ENCODE data around the gene PTPRT. TPM values are rescaled to one million over a fixed set of nuclear protein-coding genes. Genes with fewer than 3 reads are reported as not detected.

The PTPRT gene
- total RNA-seq, 1 experiment from 2014 or later: not detected

DNA sequence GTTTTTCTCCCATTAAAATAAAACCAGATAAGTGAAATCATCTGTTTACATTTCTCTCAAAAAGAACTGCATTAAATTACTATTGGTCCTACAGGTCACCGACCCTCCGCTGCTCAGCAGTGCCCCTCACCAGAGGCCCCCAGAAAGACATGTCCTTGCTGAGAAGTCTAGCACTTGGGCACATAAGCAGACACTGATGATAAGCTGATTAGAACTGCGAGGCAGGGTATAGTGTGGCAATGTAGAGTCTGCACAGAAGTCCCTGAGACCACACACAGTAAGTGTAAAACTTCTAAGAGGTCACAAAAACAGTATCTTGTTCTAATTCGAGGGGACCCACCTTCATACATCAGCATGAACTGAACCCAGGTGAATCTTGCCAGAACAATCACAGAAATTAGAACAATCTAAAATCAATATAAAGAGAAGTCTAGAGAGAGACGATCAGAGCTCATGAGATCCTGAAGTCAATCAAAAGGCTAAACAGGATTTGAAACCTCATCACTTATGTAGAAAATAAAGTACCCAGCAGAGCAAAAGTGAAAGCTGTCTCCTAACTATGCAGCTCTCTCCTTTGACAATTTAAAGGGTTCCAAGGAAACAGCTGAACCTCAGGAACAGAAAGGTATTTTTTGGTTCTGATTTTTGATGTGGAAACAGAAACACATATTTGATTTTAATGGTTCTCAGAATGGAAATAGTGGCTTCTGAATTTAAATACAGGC is 182.9 kb downstream of the PTPRT start:
- no peak overlapping the region for H3K9ac ChIP-seq (ENCODE audit: low read length)
- peaks cover 6% of the 10 kb centered on the region; the same call in 1 of the 2 replicates for H3K9me3 ChIP-seq (ENCODE audit: low read length)
- H3K27me3 ChIP-seq (ENCODE audit: low read length): no peaks in the 10 kb centered on the region
- H3F3A ChIP-seq (ENCODE audit: low read length, unreplicated experiment): no peaks in the 10 kb centered on the region
- no peak overlapping the region for H3K4me3 ChIP-seq (ENCODE audit: low read length)
- POLR2A ChIA-PET (ENCODE audit: unreplicated experiment): no interaction called here
- CTCF ChIA-PET: no interaction called here
- intact Hi-C loops (cut with micrococcal nuclease): no loop called here
- TF ChIP-seq CTCF (conservative IDR thresholded peaks at IDR 0.05; ENCODE audit: low read depth, low read length) (no peak), EZH2phosphoT487 (IDR thresholded peaks at IDR 0.05; ENCODE audit: borderline replicate concordance, low read length) (no peak), EZH2 (IDR thresholded peaks at IDR 0.05; ENCODE audit: low read length, unreplicated experiment) (no peak)
- no peaks in the 10 kb centered on the region for H3K79me2 ChIP-seq (ENCODE audit: low read length)
- H3K4me2 ChIP-seq (ENCODE audit: low read length): no peak overlapping the region
- ATAC-seq (no peak), DNase-seq (no peak)
- H3K9me2 ChIP-seq (replicated peaks; ENCODE audit: low read length): no peaks in the 10 kb centered on the region
- H3K27ac ChIP-seq (ENCODE audit: low read length): no peak overlapping the region
- no peaks in the 10 kb centered on the region for H4K20me1 ChIP-seq (ENCODE audit: low read length)
- H3K36me3 ChIP-seq (ENCODE audit: low read depth, low read length): no peaks in the 10 kb centered on the region
- no peaks in the 10 kb centered on the region for H3K4me1 ChIP-seq (ENCODE audit: insufficient read depth, low read length)
- H2AFZ ChIP-seq (ENCODE audit: low read length): no peak overlapping the region
- no TSS peak for BruUV-seq (replicated peaks)

DNA sequence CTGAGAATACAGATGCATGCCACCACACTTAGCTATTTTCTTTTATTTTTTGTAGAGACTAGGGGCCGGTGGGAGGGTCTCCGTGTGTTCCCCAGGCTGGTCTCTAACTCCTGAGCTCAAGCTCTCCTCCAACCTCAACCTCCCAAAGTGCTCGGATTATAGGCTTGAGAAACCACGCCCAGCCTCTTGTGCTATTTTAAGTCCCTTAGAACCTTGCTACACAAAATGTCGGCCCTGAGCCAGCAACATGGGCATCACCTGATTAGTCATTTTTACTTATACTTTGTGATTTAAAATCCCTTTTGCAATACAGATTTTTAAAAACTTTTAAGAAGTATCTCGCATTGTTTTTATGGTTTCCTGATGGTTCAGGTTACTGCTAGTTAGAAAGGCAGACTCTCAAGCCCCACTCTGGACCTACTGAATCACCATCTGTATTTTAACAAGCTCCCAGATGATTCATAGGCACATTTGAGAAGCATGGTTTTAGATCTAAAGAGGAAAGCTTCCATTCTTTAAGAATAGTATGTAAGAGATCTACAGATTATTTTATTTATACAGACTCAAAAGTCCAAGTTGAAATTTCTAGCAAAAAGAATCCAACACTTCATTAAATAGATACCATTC is 186.3 kb downstream of the PTPRT start:
- H3F3A ChIP-seq (ENCODE audit: low read length, unreplicated experiment): no peaks in the 10 kb centered on the region
- CTCF ChIA-PET: no interaction called here
- H3K4me2 ChIP-seq (ENCODE audit: low read length): no peak overlapping the region
- no peak overlapping the region for H2AFZ ChIP-seq (ENCODE audit: low read length)
- H3K9me3 ChIP-seq (ENCODE audit: low read length): peaks cover 5% of the 10 kb centered on the region; the same call in 1 of the 2 replicates
- H3K9ac ChIP-seq (ENCODE audit: low read length): no peak overlapping the region
- H4K20me1 ChIP-seq (ENCODE audit: low read length): no peaks in the 10 kb centered on the region
- BruUV-seq (replicated peaks): no TSS peak
- intact Hi-C loops (cut with micrococcal nuclease): no loop called here
- no peak for ATAC-seq
- DNase-seq: no peak
- H3K27me3 ChIP-seq (ENCODE audit: low read length): no peaks in the 10 kb centered on the region
- no peaks in the 10 kb centered on the region for H3K9me2 ChIP-seq (replicated peaks; ENCODE audit: low read length)
- H3K4me3 ChIP-seq (ENCODE audit: low read length): no peak overlapping the region
- POLR2A ChIA-PET (ENCODE audit: unreplicated experiment): no interaction called here
- H3K36me3 ChIP-seq (ENCODE audit: low read depth, low read length): no peaks in the 10 kb centered on the region
- no peaks in the 10 kb centered on the region for H3K4me1 ChIP-seq (ENCODE audit: insufficient read depth, low read length)
- H3K79me2 ChIP-seq (ENCODE audit: low read length): no peaks in the 10 kb centered on the region
- TF ChIP-seq EZH2phosphoT487 (IDR thresholded peaks at IDR 0.05; ENCODE audit: borderline replicate concordance, low read length) (no peak), CTCF (conservative IDR thresholded peaks at IDR 0.05; ENCODE audit: low read depth, low read length) (no peak), EZH2 (IDR thresholded peaks at IDR 0.05; ENCODE audit: low read length, unreplicated experiment) (no peak)
- H3K27ac ChIP-seq (ENCODE audit: low read length): no peak overlapping the region

GRCh38 chr20:42996141-42996540 is 193.6 kb downstream of the PTPRT start:
- no peak for ATAC-seq
- no peak for DNase-seq
- Histone ChIP-seq H2AFZ (ENCODE audit: low read length) (no peak overlapping the region), H3K4me3 (ENCODE audit: low read length) (no peak overlapping the region), H3K4me2 (ENCODE audit: low read length) (no peak overlapping the region), H3K9me2 (replicated peaks; ENCODE audit: low read length) (no peaks in the 10 kb centered on the region), H3K9me3 (ENCODE audit: low read length) (0 out of 2 replicates have a peak, but pooled peaks cover 5% of the 10 kb centered on the region), H3K27ac (ENCODE audit: low read length) (no peak overlapping the region), H3K27me3 (ENCODE audit: low read length) (no peaks in the 10 kb centered on the region), H3F3A (ENCODE audit: low read length, unreplicated experiment) (no peaks in the 10 kb centered on the region), H3K36me3 (ENCODE audit: low read depth, low read length) (no peaks in the 10 kb centered on the region), H4K20me1 (ENCODE audit: low read length) (no peaks in the 10 kb centered on the region), H3K9ac (ENCODE audit: low read length) (no peak overlapping the region), H3K4me1 (ENCODE audit: insufficient read depth, low read length) (no peaks in the 10 kb centered on the region), H3K79me2 (ENCODE audit: low read length) (no peaks in the 10 kb centered on the region)
- BruUV-seq (replicated peaks): no TSS peak
- ChIA-PET CTCF (no interaction called here), POLR2A (ENCODE audit: unreplicated experiment) (no interaction called here)
- intact Hi-C loops (cut with micrococcal nuclease): no loop called here
- TF ChIP-seq EZH2 (IDR thresholded peaks at IDR 0.05; ENCODE audit: low read length, unreplicated experiment) (no peak), CTCF (conservative IDR thresholded peaks at IDR 0.05; ENCODE audit: low read depth, low read length) (no peak), EZH2phosphoT487 (IDR thresholded peaks at IDR 0.05; ENCODE audit: borderline replicate concordance, low read length) (no peak)

Data from PC-3 (cell line).